ENCODE data around the gene MCM7. TPM values are rescaled to one million over a fixed set of nuclear protein-coding genes. Genes with fewer than 3 reads are reported as not detected.

MCM7 gene
- total and polyA plus RNA-seq, 2 of the 13 experiments (the other 11 are each of a cell fraction or from before 2014, with no cell fraction given): 84.5 to 214 TPM

DNA sequence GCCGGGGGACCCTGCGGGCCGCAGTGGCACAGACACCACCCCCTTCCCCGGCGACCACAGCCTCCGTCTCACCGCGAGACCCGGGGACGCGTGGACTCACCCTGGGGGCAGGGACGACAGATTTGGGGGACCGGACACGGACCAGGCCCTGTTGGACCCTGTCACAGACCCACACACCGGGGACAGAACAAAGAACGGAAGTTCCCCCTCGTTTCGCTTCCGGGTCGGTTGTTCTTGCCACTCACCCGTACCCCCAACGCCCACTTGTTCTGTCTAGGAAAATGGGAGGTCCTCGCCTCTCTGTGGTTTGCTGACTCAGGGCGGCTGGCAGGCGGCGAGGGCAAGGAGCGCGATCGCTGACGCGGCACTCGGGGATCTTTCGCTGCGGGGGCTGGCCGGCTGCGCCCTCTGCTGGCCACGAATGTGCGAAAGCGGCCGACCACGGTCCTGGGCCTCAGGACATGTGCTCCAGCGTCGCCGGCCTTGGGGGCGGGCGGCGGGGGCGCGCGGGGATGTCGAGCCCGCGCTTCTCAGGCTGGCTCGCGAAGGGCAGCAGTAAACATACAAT lies 19.6 kb downstream of the MCM7 start, which contains the start of gene ZNF3 (continued):
- TF ChIP-seq, protein P1, sequence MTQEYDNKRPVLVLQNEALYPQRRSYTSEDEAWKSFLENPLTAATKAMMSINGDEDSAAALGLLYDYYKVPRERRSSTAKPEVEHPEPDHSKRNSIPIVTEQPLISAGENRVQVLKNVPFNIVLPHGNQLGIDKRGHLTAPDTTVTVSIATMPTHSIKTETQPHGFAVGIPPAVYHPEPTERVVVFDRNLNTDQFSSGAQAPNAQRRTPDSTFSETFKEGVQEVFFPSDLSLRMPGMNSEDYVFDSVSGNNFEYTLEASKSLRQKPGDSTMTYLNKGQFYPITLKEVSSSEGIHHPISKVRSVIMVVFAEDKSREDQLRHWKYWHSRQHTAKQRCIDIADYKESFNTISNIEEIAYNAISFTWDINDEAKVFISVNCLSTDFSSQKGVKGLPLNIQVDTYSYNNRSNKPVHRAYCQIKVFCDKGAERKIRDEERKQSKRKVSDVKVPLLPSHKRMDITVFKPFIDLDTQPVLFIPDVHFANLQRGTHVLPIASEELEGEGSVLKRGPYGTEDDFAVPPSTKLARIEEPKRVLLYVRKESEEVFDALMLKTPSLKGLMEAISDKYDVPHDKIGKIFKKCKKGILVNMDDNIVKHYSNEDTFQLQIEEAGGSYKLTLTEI (CRISPR knock-in tag; conservative IDR thresholded peaks at IDR 0.05): no peak
- no peak for TF ChIP-seq ZEB1 (IDR thresholded peaks at IDR 0.05; ENCODE audit: insufficient replicate concordance, low read depth)
- TF ChIP-seq, protein P2, sequence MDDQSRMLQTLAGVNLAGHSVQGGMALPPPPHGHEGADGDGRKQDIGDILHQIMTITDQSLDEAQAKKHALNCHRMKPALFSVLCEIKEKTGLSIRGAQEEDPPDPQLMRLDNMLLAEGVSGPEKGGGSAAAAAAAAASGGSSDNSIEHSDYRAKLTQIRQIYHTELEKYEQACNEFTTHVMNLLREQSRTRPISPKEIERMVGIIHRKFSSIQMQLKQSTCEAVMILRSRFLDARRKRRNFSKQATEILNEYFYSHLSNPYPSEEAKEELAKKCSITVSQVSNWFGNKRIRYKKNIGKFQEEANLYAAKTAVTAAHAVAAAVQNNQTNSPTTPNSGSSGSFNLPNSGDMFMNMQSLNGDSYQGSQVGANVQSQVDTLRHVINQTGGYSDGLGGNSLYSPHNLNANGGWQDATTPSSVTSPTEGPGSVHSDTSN (CRISPR knock-in tag; IDR thresholded peaks at IDR 0.05; ENCODE audit: borderline replicate concordance): peak; percentile 54; the same call in 1 of the 2 replicates
- 0 out of 2 replicates have a peak, but pooled peaks have one; percentile 83 for TF ChIP-seq RELA (CRISPR knock-in tag; IDR thresholded peaks at IDR 0.05)
- peak; percentile 67; the same call in 1 of the 2 replicates for TF ChIP-seq JUN (CRISPR knock-in tag; IDR thresholded peaks at IDR 0.05)
- no peak for TF ChIP-seq EHMT2 (IDR thresholded peaks at IDR 0.05; ENCODE audit: borderline replicate concordance, low read depth, low read length)
- TF ChIP-seq, protein P3, sequence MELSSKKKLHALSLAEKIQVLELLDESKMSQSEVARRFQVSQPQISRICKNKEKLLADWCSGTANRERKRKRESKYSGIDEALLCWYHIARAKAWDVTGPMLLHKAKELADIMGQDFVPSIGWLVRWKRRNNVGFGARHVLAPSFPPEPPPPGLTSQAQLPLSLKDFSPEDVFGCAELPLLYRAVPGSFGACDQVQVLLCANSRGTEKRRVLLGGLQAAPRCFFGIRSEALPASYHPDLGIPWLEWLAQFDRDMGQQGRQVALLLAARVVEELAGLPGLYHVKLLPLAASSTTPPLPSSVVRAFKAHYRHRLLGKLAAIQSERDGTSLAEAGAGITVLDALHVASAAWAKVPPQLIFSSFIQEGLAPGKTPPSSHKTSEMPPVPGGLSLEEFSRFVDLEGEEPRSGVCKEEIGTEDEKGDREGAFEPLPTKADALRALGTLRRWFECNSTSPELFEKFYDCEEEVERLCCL (CRISPR knock-in tag; IDR thresholded peaks at IDR 0.05; ENCODE audit: borderline replicate concordance): no peak
- peak; percentile 97 for TF ChIP-seq ZNF124 (CRISPR knock-in tag; IDR thresholded peaks at IDR 0.05)
- TF ChIP-seq HOXA5 (CRISPR knock-in tag; IDR thresholded peaks at IDR 0.05): peak; percentile 60
- TF ChIP-seq KLF16 (CRISPR knock-in tag; IDR thresholded peaks at IDR 0.05): peak in 1 of 2 experiments; percentile 86; a peak in 2 of 4 replicates
- peak; percentile 78 for TF ChIP-seq CBFB (CRISPR knock-in tag; IDR thresholded peaks at IDR 0.05)
- TF ChIP-seq, protein P4, sequence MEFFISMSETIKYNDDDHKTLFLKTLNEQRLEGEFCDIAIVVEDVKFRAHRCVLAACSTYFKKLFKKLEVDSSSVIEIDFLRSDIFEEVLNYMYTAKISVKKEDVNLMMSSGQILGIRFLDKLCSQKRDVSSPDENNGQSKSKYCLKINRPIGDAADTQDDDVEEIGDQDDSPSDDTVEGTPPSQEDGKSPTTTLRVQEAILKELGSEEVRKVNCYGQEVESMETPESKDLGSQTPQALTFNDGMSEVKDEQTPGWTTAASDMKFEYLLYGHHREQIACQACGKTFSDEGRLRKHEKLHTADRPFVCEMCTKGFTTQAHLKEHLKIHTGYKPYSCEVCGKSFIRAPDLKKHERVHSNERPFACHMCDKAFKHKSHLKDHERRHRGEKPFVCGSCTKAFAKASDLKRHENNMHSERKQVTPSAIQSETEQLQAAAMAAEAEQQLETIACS (CRISPR knock-in tag; IDR thresholded peaks at IDR 0.05): peak; percentile 98
- TF ChIP-seq MBD4 (IDR thresholded peaks at IDR 0.05; ENCODE audit: borderline replicate concordance, low read length): no peak
- TF ChIP-seq RXRA (CRISPR knock-in tag; IDR thresholded peaks at IDR 0.05): peak; percentile 84
- TF ChIP-seq, protein P5, sequence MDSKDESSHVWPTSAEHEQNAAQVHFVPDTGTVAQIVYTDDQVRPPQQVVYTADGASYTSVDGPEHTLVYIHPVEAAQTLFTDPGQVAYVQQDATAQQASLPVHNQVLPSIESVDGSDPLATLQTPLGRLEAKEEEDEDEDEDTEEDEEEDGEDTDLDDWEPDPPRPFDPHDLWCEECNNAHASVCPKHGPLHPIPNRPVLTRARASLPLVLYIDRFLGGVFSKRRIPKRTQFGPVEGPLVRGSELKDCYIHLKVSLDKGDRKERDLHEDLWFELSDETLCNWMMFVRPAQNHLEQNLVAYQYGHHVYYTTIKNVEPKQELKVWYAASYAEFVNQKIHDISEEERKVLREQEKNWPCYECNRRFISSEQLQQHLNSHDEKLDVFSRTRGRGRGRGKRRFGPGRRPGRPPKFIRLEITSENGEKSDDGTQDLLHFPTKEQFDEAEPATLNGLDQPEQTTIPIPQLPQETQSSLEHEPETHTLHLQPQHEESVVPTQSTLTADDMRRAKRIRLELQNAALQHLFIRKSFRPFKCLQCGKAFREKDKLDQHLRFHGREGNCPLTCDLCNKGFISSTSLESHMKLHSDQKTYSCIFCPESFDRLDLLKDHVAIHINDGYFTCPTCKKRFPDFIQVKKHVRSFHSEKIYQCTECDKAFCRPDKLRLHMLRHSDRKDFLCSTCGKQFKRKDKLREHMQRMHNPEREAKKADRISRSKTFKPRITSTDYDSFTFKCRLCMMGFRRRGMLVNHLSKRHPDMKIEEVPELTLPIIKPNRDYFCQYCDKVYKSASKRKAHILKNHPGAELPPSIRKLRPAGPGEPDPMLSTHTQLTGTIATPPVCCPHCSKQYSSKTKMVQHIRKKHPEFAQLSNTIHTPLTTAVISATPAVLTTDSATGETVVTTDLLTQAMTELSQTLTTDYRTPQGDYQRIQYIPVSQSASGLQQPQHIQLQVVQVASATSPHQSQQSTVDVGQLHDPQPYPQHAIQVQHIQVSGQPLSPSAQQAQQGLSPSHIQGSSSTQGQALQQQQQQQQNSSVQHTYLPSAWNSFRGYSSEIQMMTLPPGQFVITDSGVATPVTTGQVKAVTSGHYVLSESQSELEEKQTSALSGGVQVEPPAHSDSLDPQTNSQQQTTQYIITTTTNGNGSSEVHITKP (CRISPR knock-in tag; IDR thresholded peaks at IDR 0.05; ENCODE audit: low read depth): peak; percentile 85
- no peak for TF ChIP-seq PRPF4 (IDR thresholded peaks at IDR 0.05; ENCODE audit: low read depth, low read length, poor library complexity, severe bottlenecking)
- TF ChIP-seq, protein P6, sequence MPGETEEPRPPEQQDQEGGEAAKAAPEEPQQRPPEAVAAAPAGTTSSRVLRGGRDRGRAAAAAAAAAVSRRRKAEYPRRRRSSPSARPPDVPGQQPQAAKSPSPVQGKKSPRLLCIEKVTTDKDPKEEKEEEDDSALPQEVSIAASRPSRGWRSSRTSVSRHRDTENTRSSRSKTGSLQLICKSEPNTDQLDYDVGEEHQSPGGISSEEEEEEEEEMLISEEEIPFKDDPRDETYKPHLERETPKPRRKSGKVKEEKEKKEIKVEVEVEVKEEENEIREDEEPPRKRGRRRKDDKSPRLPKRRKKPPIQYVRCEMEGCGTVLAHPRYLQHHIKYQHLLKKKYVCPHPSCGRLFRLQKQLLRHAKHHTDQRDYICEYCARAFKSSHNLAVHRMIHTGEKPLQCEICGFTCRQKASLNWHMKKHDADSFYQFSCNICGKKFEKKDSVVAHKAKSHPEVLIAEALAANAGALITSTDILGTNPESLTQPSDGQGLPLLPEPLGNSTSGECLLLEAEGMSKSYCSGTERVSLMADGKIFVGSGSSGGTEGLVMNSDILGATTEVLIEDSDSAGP (CRISPR knock-in tag; IDR thresholded peaks at IDR 0.05; ENCODE audit: borderline replicate concordance): peak; percentile 97
- no peak; the same call in 1 of the 2 replicates for TF ChIP-seq ZNF83 (CRISPR knock-in tag; IDR thresholded peaks at IDR 0.05; ENCODE audit: borderline replicate concordance)

All from HepG2 (cell line).